Neural cell (in vitro differentiated cells): Measurements from ENCODE around the gene FIGNL1. TPM values are rescaled to one million over a fixed set of nuclear protein-coding genes. Genes with fewer than 3 reads are reported as not detected.

Source experiments
- H2AFZ ChIP-seq: fragments of 200-600, 300-800 bp; sonication (generic), shearing (Covaris generic); 2 replicates; pipeline ENCODE4 v1.6.0; 2014; ENCODE audit warnings: low read depth, mild to moderate bottlenecking, antibody characterized with exemption, low read length, moderate library complexity
- H3F3A ChIP-seq: fragments of 200-600 bp; shearing (Covaris generic); 2 replicates; pipeline ENCODE4 v1.6.1; 2016; ENCODE audit warnings: mild to moderate bottlenecking, moderate library complexity, mixed read lengths, antibody characterized with exemption, low read length; ENCODE audit not compliant: insufficient read depth, poor library complexity, severe bottlenecking
- H3K27ac ChIP-seq: fragments of 200-600, 300-800 bp; sonication (generic), shearing (Covaris generic); 2 replicates; pipeline ENCODE4 v1.5.1; 2014; ENCODE audit warnings: mild to moderate bottlenecking, low read length, moderate library complexity
- H3K27me3 ChIP-seq: fragments of 300-800, 200-600 bp; sonication (generic), shearing (Covaris generic); 2 replicates; pipeline ENCODE4 v1.6.0; 2014; ENCODE audit warnings: mild to moderate bottlenecking, low read depth, low read length, moderate library complexity; ENCODE audit not compliant: insufficient read depth
- H3K36me3 ChIP-seq: fragments of 300-800, 200-600 bp; sonication (generic), shearing (Covaris generic); 2 replicates; pipeline ENCODE4 v1.5.1; 2014; ENCODE audit warnings: mild to moderate bottlenecking, antibody characterized with exemption, low read length, moderate library complexity; ENCODE audit not compliant: insufficient read depth
- H3K4me2 ChIP-seq: fragments of 300-800, 200-600 bp; sonication (generic), shearing (Covaris generic); 2 replicates; pipeline ENCODE4 v1.6.0; 2014; ENCODE audit warnings: mild to moderate bottlenecking, low read length
- H3K4me3 ChIP-seq: fragments of 300-800, 200-600 bp; sonication (generic), shearing (Covaris generic); 2 replicates; pipeline ENCODE4 v1.5.1; 2014; ENCODE audit warnings: mild to moderate bottlenecking, low read length, moderate library complexity
- H3K79me2 ChIP-seq: fragments of 200-600 bp; shearing (Covaris generic); replicated peaks from 2 replicates; pipeline ENCODE4 v1.6.0; 2014; ENCODE audit warnings: mild to moderate bottlenecking, low read length, moderate library complexity; ENCODE audit not compliant: insufficient read depth
- H3K9ac ChIP-seq: fragments of 300-800, 200-600 bp; sonication (generic), shearing (Covaris generic); 2 replicates; pipeline ENCODE4 v1.6.1; 2016; ENCODE audit warnings: mild to moderate bottlenecking, low read length, mixed read lengths
- H3K9me2 ChIP-seq: fragments of 200-600 bp; shearing (Covaris generic); 2 replicates; pipeline ENCODE4 v1.6.1; 2016; ENCODE audit warnings: mild to moderate bottlenecking, low read length, mixed read lengths; ENCODE audit not compliant: insufficient read depth
- H3K9me3 ChIP-seq: fragments of 200-600, 300-800 bp; sonication (generic), shearing (Covaris generic); 2 replicates; pipeline ENCODE4 v1.6.1; 2016; ENCODE audit warnings: mild to moderate bottlenecking, mixed run types, low read length, moderate library complexity, mixed read lengths
- H4K20me1 ChIP-seq: fragments of 200-600 bp; shearing (Covaris generic); 2 replicates; pipeline ENCODE4 v1.6.1; 2016; ENCODE audit warnings: mild to moderate bottlenecking, mixed run types; ENCODE audit not compliant: insufficient read depth
- EP300 ChIP-seq: fragments of 450-650 bp; conservative IDR thresholded peaks from 2 replicates; pipeline ENCODE4 v1.6.1; 2014; ENCODE audit warnings: antibody characterized with exemption, mild to moderate bottlenecking, moderate library complexity; ENCODE audit not compliant: poor library complexity, severe bottlenecking
- EZH2 ChIP-seq: fragments of 200-600, 300-800 bp; shearing (Covaris generic), sonication (generic); IDR thresholded peaks from 2 replicates; pipeline ENCODE4 v1.6.1; 2014; ENCODE audit warnings: antibody characterized with exemption, low read length, borderline replicate concordance, mild to moderate bottlenecking; ENCODE audit not compliant: insufficient read depth, poor library complexity, severe bottlenecking
- MXI1 ChIP-seq: fragments of 450-650 bp; conservative IDR thresholded peaks from 2 replicates; pipeline ENCODE4 v1.6.1; 2014; ENCODE audit warnings: antibody characterized with exemption, mild to moderate bottlenecking; ENCODE audit not compliant: poor library complexity, severe bottlenecking
- POLR2AphosphoS5 ChIP-seq: IDR thresholded peaks from 2 replicates; pipeline ENCODE4 v1.6.1; 2012
- RAD21 ChIP-seq: fragments of 450-650 bp; conservative IDR thresholded peaks from 2 replicates; pipeline ENCODE4 v1.6.1; 2014; ENCODE audit warnings: antibody characterized with exemption, mild to moderate bottlenecking, moderate library complexity
- REST ChIP-seq: IDR thresholded peaks from 2 replicates; pipeline ENCODE4 v1.6.1; 2012; ENCODE audit warnings: borderline replicate concordance
- SMC3 ChIP-seq: fragments of 450-650 bp; conservative IDR thresholded peaks from 2 replicates; pipeline ENCODE4 v1.6.1; 2014; ENCODE audit warnings: antibody characterized with exemption, mild to moderate bottlenecking, moderate library complexity; ENCODE audit not compliant: poor library complexity
- TAF1 ChIP-seq: IDR thresholded peaks from 2 replicates; pipeline ENCODE4 v1.6.1; 2012; ENCODE audit warnings: low read depth
- polyA plus RNA-seq: library from polyadenylated mRNA; depleted of rRNA; stranded (reverse); fragments of >200 nt; gene quantifications from 2 replicates; pipeline ENCODE4 v1.2.3, GENCODE V29; 2014
- TF ChIP-seq, protein P1 (sequence below): fragments of 450-650 bp; IDR thresholded peaks from 2 replicates; pipeline ENCODE4 v1.5.1; 2014; ENCODE audit warnings: antibody characterized with exemption, mild to moderate bottlenecking, moderate library complexity; ENCODE audit not compliant: poor library complexity, severe bottlenecking

FIGNL1 gene
- polyA plus RNA-seq, 1 donor from 2014 or later = 32.8 TPM

GRCh38 chr7:50397971-50398324 lies 52.2 kb downstream of the FIGNL1 start:
- Histone ChIP-seq H3K27ac (no peak overlapping the region), H3K9me2 (no peaks in the 10 kb centered on the region), H3K4me3 (no peak overlapping the region), H2AFZ (no peak overlapping the region), H3F3A (no peaks in the 10 kb centered on the region), H4K20me1 (no peaks in the 10 kb centered on the region), H3K27me3 (no peaks in the 10 kb centered on the region), H3K9me3 (no peaks in the 10 kb centered on the region), H3K36me3 (no peaks in the 10 kb centered on the region), H3K9ac (no peak overlapping the region), H3K4me2 (no peak overlapping the region), H3K79me2 (no peaks in the 10 kb centered on the region)
- TF ChIP-seq EP300 (no peak), EZH2 (no peak), TAF1 (no peak), SMC3 (no peak), POLR2AphosphoS5 (no peak), RAD21 (no peak), MXI1 (no peak), REST (no peak)
- TF ChIP-seq, protein P1, sequence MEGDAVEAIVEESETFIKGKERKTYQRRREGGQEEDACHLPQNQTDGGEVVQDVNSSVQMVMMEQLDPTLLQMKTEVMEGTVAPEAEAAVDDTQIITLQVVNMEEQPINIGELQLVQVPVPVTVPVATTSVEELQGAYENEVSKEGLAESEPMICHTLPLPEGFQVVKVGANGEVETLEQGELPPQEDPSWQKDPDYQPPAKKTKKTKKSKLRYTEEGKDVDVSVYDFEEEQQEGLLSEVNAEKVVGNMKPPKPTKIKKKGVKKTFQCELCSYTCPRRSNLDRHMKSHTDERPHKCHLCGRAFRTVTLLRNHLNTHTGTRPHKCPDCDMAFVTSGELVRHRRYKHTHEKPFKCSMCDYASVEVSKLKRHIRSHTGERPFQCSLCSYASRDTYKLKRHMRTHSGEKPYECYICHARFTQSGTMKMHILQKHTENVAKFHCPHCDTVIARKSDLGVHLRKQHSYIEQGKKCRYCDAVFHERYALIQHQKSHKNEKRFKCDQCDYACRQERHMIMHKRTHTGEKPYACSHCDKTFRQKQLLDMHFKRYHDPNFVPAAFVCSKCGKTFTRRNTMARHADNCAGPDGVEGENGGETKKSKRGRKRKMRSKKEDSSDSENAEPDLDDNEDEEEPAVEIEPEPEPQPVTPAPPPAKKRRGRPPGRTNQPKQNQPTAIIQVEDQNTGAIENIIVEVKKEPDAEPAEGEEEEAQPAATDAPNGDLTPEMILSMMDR = no peak

- Histone ChIP-seq H2AFZ (no peak overlapping the region), H3K9me3 (no peaks in the 10 kb centered on the region), H3K27me3 (no peaks in the 10 kb centered on the region), H3F3A (no peaks in the 10 kb centered on the region), H4K20me1 (no peaks in the 10 kb centered on the region), H3K4me3 (no peak overlapping the region), H3K9me2 (no peaks in the 10 kb centered on the region), H3K79me2 (no peaks in the 10 kb centered on the region), H3K27ac (no peak overlapping the region), H3K36me3 (no peaks in the 10 kb centered on the region), H3K4me2 (no peak overlapping the region), H3K9ac (no peak overlapping the region)
- TF ChIP-seq MXI1 = no peak
- TF ChIP-seq SMC3 = no peak
- TF ChIP-seq REST = no peak
- TF ChIP-seq EP300 = no peak
- TF ChIP-seq RAD21 = no peak
- no peak for TF ChIP-seq EZH2
- TF ChIP-seq POLR2AphosphoS5 = no peak
- TF ChIP-seq, protein P1 = no peak
- no peak for TF ChIP-seq TAF1
Measured at GRCh38 chr7:50397320-50397970, 52.7 kb downstream of the FIGNL1 start.
